Gastrocnemius medialis (tissue), 4 donors: ENCODE data around the gene GULP1.

Source experiments
- POLR2A ChIP-seq, 2 donors: fragments of 450-650 bp; IDR thresholded peaks; one replicate each; pipeline ENCODE4 v1.6.1; 2017; ENCODE audit warnings: antibody characterized with exemption in 2 of 2, mild to moderate bottlenecking in 2 of 2, moderate library complexity in 2 of 2
- TF ChIP-seq, protein P1 (sequence below), 5 experiments: fragments of 450-650 bp in 3 of 5; fragments of 200-600 bp in 2 of 5; sonication (generic) in 2 of 5; IDR thresholded peaks in 4 of 5; conservative IDR thresholded peaks in 1 of 5; 1 replicate in 4 of 5; 2 replicates in 1 of 5; pipeline ENCODE4 v1.5.1; 2016 to 2019; ENCODE audit warnings: antibody characterized with exemption in 5 of 5, mild to moderate bottlenecking in 3 of 5, moderate library complexity in 3 of 5

DNA sequence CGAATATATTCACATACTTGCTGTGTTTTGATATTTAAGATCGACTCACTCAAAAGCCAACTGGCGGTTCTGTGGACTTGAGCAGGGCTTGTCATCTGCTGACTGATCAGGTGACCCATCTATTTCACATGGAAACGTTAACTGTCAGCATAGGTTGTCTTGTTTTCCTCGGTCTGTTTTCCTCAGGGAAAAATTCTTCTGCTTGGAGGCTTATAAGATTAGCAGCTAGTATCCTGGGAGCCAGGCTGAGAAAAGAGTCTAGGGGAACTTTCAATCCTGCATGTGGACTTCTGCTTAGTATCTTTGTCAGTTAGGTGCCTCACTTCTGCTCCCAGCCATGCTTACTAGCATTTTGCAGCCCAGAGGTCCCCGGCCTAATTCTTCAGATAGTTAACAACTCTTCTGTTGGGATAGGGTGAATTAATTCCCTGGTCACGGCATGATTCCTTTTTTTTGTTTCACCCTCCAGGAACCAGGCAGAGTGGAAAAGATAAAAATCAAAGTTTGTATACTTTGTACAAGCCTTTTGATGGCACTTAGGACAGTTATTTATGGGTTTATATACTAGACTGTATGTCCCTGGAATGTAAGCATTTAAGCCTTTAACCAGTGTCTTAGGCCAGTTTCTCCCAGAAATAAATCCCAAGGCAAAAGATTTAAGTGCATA lies 226.0 kb downstream of the GULP1 start:
- TF ChIP-seq POLR2A (IDR thresholded peaks at IDR 0.05): no peak
- TF ChIP-seq, protein P1, sequence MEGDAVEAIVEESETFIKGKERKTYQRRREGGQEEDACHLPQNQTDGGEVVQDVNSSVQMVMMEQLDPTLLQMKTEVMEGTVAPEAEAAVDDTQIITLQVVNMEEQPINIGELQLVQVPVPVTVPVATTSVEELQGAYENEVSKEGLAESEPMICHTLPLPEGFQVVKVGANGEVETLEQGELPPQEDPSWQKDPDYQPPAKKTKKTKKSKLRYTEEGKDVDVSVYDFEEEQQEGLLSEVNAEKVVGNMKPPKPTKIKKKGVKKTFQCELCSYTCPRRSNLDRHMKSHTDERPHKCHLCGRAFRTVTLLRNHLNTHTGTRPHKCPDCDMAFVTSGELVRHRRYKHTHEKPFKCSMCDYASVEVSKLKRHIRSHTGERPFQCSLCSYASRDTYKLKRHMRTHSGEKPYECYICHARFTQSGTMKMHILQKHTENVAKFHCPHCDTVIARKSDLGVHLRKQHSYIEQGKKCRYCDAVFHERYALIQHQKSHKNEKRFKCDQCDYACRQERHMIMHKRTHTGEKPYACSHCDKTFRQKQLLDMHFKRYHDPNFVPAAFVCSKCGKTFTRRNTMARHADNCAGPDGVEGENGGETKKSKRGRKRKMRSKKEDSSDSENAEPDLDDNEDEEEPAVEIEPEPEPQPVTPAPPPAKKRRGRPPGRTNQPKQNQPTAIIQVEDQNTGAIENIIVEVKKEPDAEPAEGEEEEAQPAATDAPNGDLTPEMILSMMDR (IDR thresholded peaks at IDR 0.05 in 4 of 5, conservative IDR thresholded peaks at IDR 0.05 in 1 of 5): no peak
